AG09319 (cell line): Measurements from ENCODE around the gene FMO1.

Experiments
- DNase-seq: peaks from one replicate; pipeline ENCODE4 v3.0.0-alpha.2; 2010; ENCODE audit warnings: low read depth; ENCODE audit errors: extremely low read depth
- CTCF ChIP-seq: IDR thresholded peaks from 2 replicates; pipeline ENCODE4 v1.5.1; 2011; ENCODE audit warnings: low read depth, mild to moderate bottlenecking, inconsistent platforms, low read length, moderate library complexity

The FMO1 gene

GRCh38 chr1:171265686-171266085 lies 17.4 kb downstream of the FMO1 start:
- TF ChIP-seq CTCF, result no peak
- DNase-seq, result no peak

GRCh38 chr1:171266930-171267329 lies 18.6 kb downstream of the FMO1 start:
- DNase-seq, result no peak
- no peak for TF ChIP-seq CTCF

- no peak for TF ChIP-seq CTCF
- peak; percentile 5 for DNase-seq
Observed at GRCh38 chr1:171267391-171267790, 19.1 kb downstream of the FMO1 start.

GRCh38 chr1:171270806-171271205 lies 22.5 kb downstream of the FMO1 start:
- no peak for TF ChIP-seq CTCF
- no peak for DNase-seq

GRCh38 chr1:171277534-171277933 lies 29.2 kb downstream of the FMO1 start:
- no peak for TF ChIP-seq CTCF
- no peak for DNase-seq

- no peak for TF ChIP-seq CTCF
- DNase-seq, result no peak
Observed at GRCh38 chr1:171279234-171279633, 30.9 kb downstream of the FMO1 start.

- TF ChIP-seq CTCF, result no peak
- DNase-seq, result no peak
Observed at GRCh38 chr1:171279678-171280077, 31.4 kb downstream of the FMO1 start.
